ENCODE results near the gene CES2.

CES2 gene

GRCh38 chr16:66918803-66919568, 16.3 kb upstream of the CES2 start, which contains the start of gene CDH16:
TSS of gene CDH16 (minus strand) at chr16:66918885. CDS start at chr16:66918065, 820 bp downstream.
- DNase-seq (ENCODE audit: low read depth in 2 of 2), result no peak

DNA sequence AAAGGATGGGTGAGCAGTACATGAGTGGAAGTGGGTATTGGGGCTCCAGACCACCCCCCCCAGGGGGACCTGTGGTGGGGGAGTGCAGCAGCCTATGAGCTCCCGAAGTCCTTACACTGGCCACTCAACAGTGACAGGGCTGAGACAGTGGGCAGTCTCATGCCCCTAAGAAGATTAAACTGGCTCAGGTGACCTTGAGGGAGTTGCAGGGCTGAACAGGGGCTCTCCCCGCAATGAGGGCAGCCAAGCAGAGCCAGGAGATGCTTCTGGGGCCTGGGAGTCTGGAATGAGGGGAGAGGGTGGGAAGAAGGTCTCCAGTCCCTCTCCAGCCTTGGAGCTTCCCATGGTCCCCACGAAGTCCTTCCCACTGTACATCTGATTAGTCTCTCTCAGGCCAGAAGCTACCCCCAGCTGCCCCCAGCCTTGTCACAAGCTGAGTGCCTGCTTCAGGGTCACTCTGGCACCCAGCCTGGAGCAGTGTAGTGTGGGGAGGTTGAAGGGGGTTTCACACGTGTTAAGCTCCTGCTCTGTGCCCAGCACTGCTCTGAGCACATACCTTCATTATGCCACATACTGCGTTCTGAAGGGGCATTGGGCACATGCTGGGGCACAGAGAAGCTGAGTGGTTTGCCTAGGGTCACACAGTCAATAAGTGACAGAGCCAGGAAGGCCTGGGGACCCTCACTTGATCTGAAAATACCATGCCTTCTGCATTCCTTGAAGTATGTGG, 15.6 kb upstream of the CES2 start:
- DNase-seq (ENCODE audit: low read depth in 2 of 2), result no peak

DNA sequence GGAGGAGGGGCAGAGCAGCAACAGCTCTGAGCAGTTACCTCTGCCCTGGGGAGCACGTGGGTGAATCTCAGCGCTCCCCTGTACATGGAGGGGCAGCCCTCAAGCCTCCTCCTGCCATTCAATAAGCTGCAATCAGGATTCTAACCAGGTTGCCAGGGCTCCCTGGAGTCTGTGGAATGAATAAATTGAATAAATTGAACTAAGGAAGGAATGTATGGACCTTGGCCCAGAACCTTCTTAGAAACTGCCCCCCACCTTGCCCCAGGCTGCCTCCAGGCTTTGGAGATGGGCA, 15.1 kb upstream of the CES2 start:
- no peak for DNase-seq (ENCODE audit: low read depth in 2 of 2)

DNA sequence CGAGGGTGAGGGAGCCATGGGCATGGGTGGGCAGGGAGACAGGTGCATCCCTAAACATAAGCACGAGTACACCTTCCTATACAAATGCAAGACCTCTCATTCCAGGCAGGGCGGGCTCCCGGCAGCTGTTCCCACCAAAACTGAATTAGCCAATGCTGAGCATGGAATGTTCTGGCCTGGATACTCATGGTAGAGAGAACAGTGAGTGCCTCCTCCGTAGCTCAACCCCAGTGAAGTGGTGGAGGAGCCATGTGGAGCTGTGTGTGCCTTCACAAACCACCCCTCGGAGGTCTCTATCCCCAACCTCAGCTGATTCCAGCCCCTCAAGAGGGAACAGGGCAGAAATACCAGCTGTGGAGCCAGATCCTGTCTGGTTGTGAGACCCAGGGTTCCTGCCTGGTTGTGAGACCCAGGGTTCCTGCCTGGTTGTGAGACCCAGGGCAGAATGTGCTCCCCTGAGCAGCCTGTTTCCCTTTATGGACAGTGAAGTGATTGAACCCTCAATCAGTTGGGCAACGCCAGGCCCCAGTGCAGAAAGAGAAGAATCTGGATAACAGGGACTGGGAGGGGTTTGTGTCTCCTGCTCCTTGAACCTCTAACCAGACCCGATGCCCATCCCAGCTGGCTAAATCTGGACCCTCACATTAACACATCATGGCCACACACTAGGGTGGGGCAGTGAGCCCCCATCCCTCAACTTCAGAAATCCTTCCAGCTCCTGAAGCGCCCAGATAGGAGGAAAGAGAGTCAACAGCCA, 14.2 kb upstream of the CES2 start:
- no peak for DNase-seq (ENCODE audit: low read depth in 2 of 2)

GRCh38 chr16:66921729-66922450, 13.4 kb upstream of the CES2 start:
- no peak for DNase-seq (ENCODE audit: low read depth in 2 of 2)

DNA sequence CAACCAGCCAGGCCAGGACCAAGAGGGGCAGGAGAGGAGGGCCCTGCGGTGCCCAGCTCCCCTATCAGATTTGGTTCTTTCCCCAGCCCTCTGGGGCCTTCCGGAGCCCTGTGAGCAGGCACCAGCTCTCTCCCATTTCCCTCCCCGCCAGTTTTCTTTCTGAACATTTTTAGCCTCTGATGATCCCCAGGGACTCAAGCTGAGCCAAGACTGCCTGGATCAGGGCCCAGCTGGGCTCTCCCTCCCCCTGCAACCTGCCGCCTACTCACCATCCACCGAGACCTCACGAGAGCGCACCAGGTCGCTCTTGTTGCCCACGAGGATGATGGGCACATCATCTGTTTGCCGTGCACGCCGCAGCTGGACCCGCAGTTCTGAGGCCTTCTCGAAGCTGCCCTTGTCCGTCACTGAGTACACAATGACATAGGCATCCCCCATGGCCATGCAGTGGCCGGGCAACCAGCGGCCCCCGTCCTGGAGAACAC, 12.0 kb upstream of the CES2 start:
- no peak for DNase-seq (ENCODE audit: low read depth in 2 of 2)

DNA sequence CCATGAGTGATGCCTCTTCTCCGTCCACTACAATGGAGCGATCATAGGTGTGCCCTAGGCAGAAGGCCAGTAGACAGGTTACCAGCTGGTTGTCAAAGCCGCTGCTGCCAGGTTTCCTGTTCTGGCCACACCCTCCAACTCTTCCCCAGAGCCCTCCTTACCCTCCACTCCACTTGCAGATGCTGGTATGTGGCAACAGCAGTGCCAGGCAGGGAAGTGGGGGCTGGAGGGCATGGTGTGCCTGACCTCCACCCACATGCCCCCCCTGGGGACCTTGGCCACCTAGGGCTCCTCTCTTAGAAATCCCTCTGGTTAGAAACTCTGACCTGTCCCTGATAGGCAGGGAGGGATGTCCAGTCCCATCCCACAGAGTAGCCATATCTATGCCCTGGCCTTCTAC, 11.4 kb upstream of the CES2 start:
- no peak for DNase-seq (ENCODE audit: low read depth in 2 of 2)

DNA sequence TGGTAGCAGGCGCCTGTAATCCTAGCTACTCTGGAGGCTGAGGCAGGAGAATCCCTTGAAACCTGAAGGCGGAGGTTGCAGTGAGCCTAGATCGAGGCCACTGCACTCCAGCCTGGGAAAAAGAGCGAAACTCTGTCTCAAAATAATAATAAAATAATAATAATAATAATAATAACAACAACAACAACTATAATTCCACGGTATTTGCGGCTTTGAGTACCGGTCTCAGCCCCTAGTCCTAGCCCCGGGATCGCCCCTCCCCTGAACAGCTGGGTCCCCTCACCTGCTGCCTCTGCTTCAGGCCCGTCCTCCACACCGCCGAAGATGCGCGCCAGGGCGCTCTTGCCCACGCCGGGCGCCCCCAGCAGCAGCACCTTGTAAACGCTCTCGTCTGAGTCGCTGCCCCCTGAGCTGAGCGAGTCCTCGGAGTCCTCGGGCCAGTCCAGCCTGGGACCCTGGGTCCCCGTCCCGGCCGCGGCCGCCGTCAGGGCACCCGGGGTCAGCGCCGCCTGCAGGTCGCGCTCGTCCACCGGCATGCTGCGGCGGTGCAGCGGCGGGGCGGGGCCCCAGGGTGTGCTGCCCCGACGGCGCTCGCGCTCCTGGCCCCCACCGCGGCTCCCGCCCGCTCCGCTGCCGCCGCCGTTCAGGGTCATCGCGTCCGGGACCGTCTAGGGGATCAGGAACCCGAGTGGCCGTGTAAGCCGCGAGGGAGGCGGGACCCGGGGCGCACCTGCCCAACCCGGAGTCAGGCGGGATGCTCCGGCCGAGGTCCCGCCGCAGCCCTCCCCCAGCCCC, 10.6 kb upstream of the CES2 start:
- no peak for DNase-seq (ENCODE audit: low read depth in 2 of 2)

DNA sequence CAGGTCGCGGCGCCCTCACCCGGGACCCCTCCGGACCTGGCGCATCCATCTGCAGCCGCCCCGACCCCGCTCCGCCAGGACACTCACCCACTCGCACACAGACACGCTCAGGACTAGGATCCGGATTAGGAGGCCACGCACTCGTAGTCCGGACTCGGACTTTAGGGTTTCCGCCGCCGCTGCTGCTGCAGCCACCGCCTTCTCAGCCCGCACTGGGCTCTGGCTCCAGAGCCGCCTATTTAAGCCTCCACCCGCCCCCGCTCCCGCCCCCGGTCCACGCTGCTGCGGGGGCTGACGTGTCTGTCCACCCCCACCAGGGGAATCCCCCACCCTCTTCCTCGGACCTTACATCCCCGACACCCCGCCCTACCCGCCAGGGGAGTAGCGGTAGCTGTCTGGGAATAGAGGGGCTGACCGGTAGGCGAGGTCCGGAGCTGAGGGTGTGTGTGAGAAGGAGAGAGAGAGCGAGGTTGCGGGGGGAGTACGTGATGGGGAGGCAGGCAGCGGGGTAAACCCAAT, 9.9 kb upstream of the CES2 start, which contains the start of gene RRAD:
TSS of gene RRAD (minus strand) at position 214 of the 519 bp plus-strand sequence. CDS start 356 bp downstream, outside the sequence.
- no peak for DNase-seq (ENCODE audit: low read depth in 2 of 2)

DNA sequence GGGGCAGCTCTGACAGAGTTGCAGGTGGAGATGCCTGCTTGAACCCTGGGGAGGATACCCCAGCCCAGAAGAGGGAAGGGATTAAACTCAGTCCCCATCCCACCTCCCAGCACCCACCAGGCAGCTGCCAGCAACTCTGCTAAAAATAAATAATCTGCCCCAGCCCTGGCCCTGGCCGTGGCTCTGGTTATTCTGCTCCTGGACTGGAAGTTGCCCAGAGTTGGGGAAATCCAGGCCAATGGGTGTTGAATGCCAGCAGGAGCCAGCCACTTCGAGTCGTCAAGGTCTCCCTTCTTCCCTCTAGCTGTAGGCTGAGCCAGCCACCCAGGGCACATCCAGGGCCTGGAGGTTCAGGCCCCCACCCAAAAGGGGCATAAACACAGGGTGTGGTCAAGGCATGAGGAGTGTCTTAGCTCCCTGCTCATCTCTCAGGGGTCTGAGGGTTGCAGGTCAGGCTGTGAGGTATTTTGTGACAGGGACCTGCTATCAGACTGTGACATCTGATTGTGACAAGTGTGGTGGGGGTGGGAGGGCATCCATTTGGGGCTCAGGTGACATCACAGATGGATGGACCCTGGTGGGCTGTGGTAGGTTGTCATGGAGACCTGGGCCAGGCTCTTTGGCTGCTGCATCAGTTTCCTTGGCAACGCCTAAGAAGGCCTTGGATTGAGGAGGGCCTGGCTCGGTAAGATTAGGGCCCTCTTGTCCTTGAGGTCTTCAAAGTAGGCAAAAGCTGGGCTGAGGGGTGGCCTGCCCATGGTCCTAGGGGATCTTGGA, 9.0 kb upstream of the CES2 start:
- no peak for DNase-seq (ENCODE audit: low read depth in 2 of 2)

DNA sequence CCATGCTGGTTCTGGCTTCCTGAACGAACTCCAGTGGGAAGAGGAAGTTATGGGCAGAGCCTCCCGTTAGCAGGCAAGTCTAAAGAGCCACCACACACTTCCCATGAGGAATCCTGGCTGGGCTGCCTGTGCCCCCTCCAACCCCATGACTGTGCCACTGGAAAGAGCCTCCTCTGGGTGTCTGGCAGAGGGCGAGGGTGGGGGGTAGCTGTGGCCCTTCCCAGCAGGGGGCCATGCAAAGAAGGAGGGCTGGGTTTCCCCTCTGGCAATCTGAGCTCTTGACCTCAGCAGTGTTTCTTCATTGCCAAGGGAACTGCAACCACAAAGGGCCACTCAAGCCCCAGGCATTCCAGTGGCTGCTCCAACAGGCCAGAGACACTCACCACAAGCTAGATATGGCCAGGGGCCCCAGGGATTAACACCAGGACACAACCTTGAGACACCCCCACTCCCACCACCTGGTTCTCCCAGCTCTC, 8.3 kb upstream of the CES2 start:
- DNase-seq (ENCODE audit: low read depth in 2 of 2), result no peak

DNA sequence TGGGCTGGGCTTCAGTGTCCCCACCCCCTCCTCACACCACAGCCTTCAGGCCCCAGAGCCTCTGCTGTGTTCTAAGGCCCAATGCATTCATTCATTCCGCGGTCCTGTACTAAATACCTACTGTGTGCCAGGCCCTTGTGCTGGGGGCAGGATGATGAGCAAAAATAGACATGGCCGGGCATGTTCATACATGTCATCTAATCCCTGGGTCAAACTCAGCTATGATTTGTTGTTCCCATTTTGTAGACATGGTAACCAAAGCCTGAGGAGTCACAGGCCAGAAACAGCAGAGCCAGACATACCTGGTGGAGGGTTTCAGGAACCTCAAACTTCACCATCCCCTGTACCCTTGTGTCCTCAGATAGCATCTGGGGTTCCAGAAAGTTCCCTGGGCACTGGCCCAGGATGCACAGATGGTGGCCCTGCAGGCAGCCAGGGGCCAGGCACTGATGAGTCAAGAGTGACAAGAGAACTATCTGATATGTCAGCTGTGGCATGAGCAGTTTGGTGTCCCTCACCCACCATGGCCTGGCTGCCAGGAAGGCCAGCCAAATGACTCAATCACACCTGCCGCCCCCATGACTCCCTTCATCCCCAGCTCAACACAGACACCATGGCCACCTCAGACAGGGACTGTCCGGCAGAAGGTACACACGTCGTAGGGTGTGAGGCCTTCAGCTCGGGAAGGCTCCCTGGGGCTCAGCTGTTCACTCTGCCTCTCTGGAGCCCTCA, 7.2 kb upstream of the CES2 start:
- no peak for DNase-seq (ENCODE audit: low read depth in 2 of 2)

GRCh38 chr16:66928702-66929388, 6.5 kb upstream of the CES2 start:
- no peak for DNase-seq (ENCODE audit: low read depth in 2 of 2)

DNA sequence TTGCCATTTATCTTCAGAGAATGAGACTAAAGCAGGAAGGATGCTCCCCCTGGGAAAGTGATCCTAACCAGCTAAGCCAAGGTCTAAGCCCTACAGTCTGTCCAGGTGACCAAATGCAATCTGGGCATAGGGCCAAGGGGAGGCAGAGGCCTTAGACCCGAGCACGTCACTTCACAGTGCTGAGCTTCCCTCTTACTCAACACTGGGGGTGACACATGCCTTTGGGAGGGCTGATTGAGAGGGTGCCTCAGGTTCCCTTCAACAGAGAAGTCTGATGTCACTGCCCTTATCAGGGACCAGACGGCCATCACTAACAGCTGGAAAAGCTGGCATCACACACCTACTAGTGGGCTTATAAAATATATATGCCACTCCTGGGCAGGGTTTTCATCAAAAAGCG, 5.1 kb upstream of the CES2 start:
- DNase-seq (ENCODE audit: low read depth in 2 of 2), result no peak

- DNase-seq (ENCODE audit: low read depth in 2 of 2), result no peak
Measured at GRCh38 chr16:66931665-66932064, 3.7 kb upstream of the CES2 start.

- no peak for DNase-seq (ENCODE audit: low read depth in 2 of 2)
Measured at GRCh38 chr16:66932076-66932475, 3.2 kb upstream of the CES2 start.

- DNase-seq (ENCODE audit: low read depth in 2 of 2), result peak; percentile 17 to 46
Measured at GRCh38 chr16:66933776-66934137, 1.6 kb upstream of the CES2 start.

- DNase-seq (ENCODE audit: low read depth in 2 of 2), result peak; percentile 79 to 89
Measured at GRCh38 chr16:66934138-66934838, 1.0 kb upstream of the CES2 start, which contains the start of gene CIAO2B. TSS of gene CIAO2B (minus strand) at chr16:66934402. CDS start at chr16:66934364, 38 bp downstream.

Measured in stimulated activated CD4-positive, alpha-beta T cell treated with anti-CD3 and anti-CD28 coated beads, Interleukin-12 subunit alpha, Interleukin-12 subunit beta, amount 100 ng/mL, for 24 hours (primary cell).